HCT116 (cell line): ENCODE results near the gene CFB. TPM values are rescaled to one million over a fixed set of nuclear protein-coding genes. Genes with fewer than 3 reads are reported as not detected.

ENCODE experiments used
- ATAC-seq: fragments of 200-7000 bp; cut with Tn5 transposase; 2 replicates; pipeline ENCODE4 v1.9.1; 2020; ENCODE audit warnings: mild to moderate bottlenecking, moderate library complexity
- BruUV-seq: library from RNA; stranded (reverse); fragments of 400-500 nt; replicated peaks from 2 replicates; lab custom pipeline; 2021; lab: Mats Ljungman, UMichigan
- CTCF ChIA-PET: fragments of 300-600 bp; sonication (Branson Sonifier 250); formaldehyde crosslinking; loops from one replicate; lab custom pipeline; 2021; ENCODE audit warnings: antibody characterized with exemption; lab: Charles Lee
- POLR2A ChIA-PET: fragments of 300-600, 350-600 bp; sonication (Branson Sonifier 250); formaldehyde crosslinking; loops from one replicate; lab custom pipeline; 2021; ENCODE audit warnings: antibody characterized with exemption; lab: Charles Lee
- RAD21 ChIA-PET, 2 experiments: fragments of 300-600 bp; sonication (Branson Sonifier 250); formaldehyde crosslinking; loops; one replicate each; lab custom pipeline; 2023; ENCODE audit warnings: low total read pairs in 2 of 2; ENCODE audit not compliant: uncharacterized antibody in 2 of 2, unreplicated experiment in 2 of 2, low non-redundant PET in 1 of 2; lab: Charles Lee
- DNase-seq: peaks from one replicate; pipeline ENCODE4 v3.0.0-alpha.2; 2010; ENCODE audit warnings: low read depth, low spot score
- H2AFZ ChIP-seq: fragments of 200-600 bp; shearing (Covaris generic), sonication (generic); 2 replicates; pipeline ENCODE4 v1.6.1; 2017; ENCODE audit warnings: low read depth, mixed run types, mixed read lengths, antibody characterized with exemption, low read length; ENCODE audit not compliant: poor library complexity, severe bottlenecking
- H3K27ac ChIP-seq: 2 replicates; pipeline ENCODE4 v1.5.1; 2012; ENCODE audit warnings: low read depth, low read length
- H3K27me3 ChIP-seq: fragments of 200-600 bp; sonication (generic); 2 replicates; pipeline ENCODE4 v1.6.1; 2016; ENCODE audit warnings: mixed run types, low read length, mixed read lengths; ENCODE audit not compliant: insufficient read depth
- H3K36me3 ChIP-seq, 2 experiments: fragments of 200-500 bp in 1 of 2; fragments of 200-600 bp in 1 of 2; sonication (Bioruptor generic) in 1 of 2; sonication (generic) in 1 of 2; 2 replicates each; pipeline versions ENCODE4 v1.5.1 to v1.6.1; 2014 to 2016; ENCODE audit warnings: low read length in 2 of 2, inconsistent platforms in 1 of 2, mixed read lengths in 1 of 2, mixed run types in 1 of 2; ENCODE audit not compliant: insufficient read depth in 2 of 2, control insufficient read depth in 1 of 2
- H3K4me1 ChIP-seq, 2 experiments: fragments of 200-600 bp in 1 of 2; sonication (generic) in 1 of 2; 2 replicates each; pipeline versions ENCODE4 v1.5.1 to v1.6.1; 2012 to 2017; ENCODE audit warnings: low read length in 2 of 2, inconsistent platforms in 1 of 2, mild to moderate bottlenecking in 1 of 2, mixed read lengths in 1 of 2, mixed run types in 1 of 2, moderate library complexity in 1 of 2; ENCODE audit not compliant: insufficient read depth in 2 of 2, control insufficient read depth in 1 of 2
- H3K4me2 ChIP-seq: fragments of 200-600 bp; sonication (generic); 2 replicates; pipeline ENCODE4 v1.6.1; 2017; ENCODE audit warnings: mixed run types, low read length, mixed read lengths
- H3K4me3 ChIP-seq, 2 experiments: fragments of 200-600 bp in 1 of 2; sonication (generic) in 1 of 2; replicated peaks in 1 of 2; 2 replicates each; pipeline ENCODE4 v1.5.1; 2011 to 2016; ENCODE audit warnings: low read length in 2 of 2, control low read depth in 1 of 2, low read depth in 1 of 2, mild to moderate bottlenecking in 1 of 2, mixed read lengths in 1 of 2, mixed run types in 1 of 2
- H3K79me2 ChIP-seq: fragments of 200-600 bp; sonication (generic); 2 replicates; pipeline ENCODE4 v1.6.1; 2017; ENCODE audit warnings: mild to moderate bottlenecking, mixed run types, low read length, moderate library complexity, mixed read lengths; ENCODE audit not compliant: insufficient read depth
- H3K9ac ChIP-seq: fragments of 200-600 bp; sonication (generic); 2 replicates; pipeline ENCODE4 v1.6.1; 2016; ENCODE audit warnings: low read length, mixed read lengths
- H3K9me2 ChIP-seq: fragments of 200-600 bp; sonication (generic), shearing (Covaris generic); 2 replicates; pipeline ENCODE4 v1.6.1; 2017; ENCODE audit warnings: mixed run types, mild to moderate bottlenecking, moderate library complexity; ENCODE audit not compliant: insufficient read depth
- H3K9me3 ChIP-seq, 2 experiments: fragments of 200-500 bp in 1 of 2; fragments of 200-600 bp in 1 of 2; sonication (Bioruptor generic) in 1 of 2; sonication (generic) in 1 of 2; 2 replicates each; pipeline ENCODE4 v1.6.1; 2014 to 2017; ENCODE audit warnings: low read length in 2 of 2, mixed read lengths in 2 of 2, inconsistent platforms in 1 of 2, low read depth in 1 of 2, mild to moderate bottlenecking in 1 of 2, mixed run types in 1 of 2, moderate library complexity in 1 of 2; ENCODE audit not compliant: control insufficient read depth in 1 of 2, insufficient read depth in 1 of 2
- H4K20me1 ChIP-seq: fragments of 200-600 bp; sonication (generic), shearing (Covaris generic); 2 replicates; pipeline ENCODE4 v1.6.1; 2017; ENCODE audit warnings: mixed run types, mild to moderate bottlenecking, moderate library complexity; ENCODE audit not compliant: insufficient read depth
- ATF3 ChIP-seq: IDR thresholded peaks from 2 replicates; pipeline ENCODE4 v1.6.1; 2012
- CBX3 ChIP-seq: IDR thresholded peaks from 2 replicates; pipeline ENCODE4 v1.6.1; 2012; ENCODE audit warnings: low read depth
- CEBPB ChIP-seq: IDR thresholded peaks from 2 replicates; pipeline ENCODE4 v1.6.1; 2012; ENCODE audit warnings: low read depth
- CTCF ChIP-seq, 3 experiments: fragments of 200-600 bp in 1 of 3; sonication (generic) in 1 of 3; IDR thresholded peaks in 2 of 3; conservative IDR thresholded peaks in 1 of 3; 2 replicates each; pipeline ENCODE4 v1.5.1; 2012 to 2017; ENCODE audit warnings: low read depth in 2 of 3, low read length in 2 of 3, antibody characterized with exemption in 1 of 3, borderline replicate concordance in 1 of 3, control low read depth in 1 of 3, mild to moderate bottlenecking in 1 of 3, mixed read lengths in 1 of 3, mixed run types in 1 of 3, moderate library complexity in 1 of 3; ENCODE audit not compliant: insufficient read depth in 1 of 3
- ELF1 ChIP-seq: IDR thresholded peaks from 2 replicates; pipeline ENCODE4 v1.6.1; 2012; ENCODE audit warnings: low read depth, borderline replicate concordance
- EZH2 ChIP-seq: fragments of 200-600 bp; sonication (generic); IDR thresholded peaks from 2 replicates; pipeline ENCODE4 v1.6.1; 2017; ENCODE audit warnings: antibody characterized with exemption, mixed run types
- JUND ChIP-seq: IDR thresholded peaks from 2 replicates; pipeline ENCODE4 v1.6.1; 2012
- POLR2A ChIP-seq: IDR thresholded peaks from 2 replicates; pipeline ENCODE4 v1.7.0; 2011; ENCODE audit warnings: borderline replicate concordance; ENCODE audit not compliant: insufficient read depth, insufficient read length; ENCODE audit errors: extremely low read depth
- POLR2AphosphoS5 ChIP-seq: IDR thresholded peaks from 2 replicates; pipeline ENCODE4 v1.6.1; 2011; ENCODE audit warnings: mild to moderate bottlenecking, low read depth, low read length, moderate library complexity
- RAD21 ChIP-seq: IDR thresholded peaks from 2 replicates; pipeline ENCODE4 v1.6.1; 2012; ENCODE audit warnings: low read depth, mild to moderate bottlenecking
- REST ChIP-seq: IDR thresholded peaks from 2 replicates; pipeline ENCODE4 v1.6.1; 2012; ENCODE audit warnings: low read depth
- SIN3A ChIP-seq: IDR thresholded peaks from 2 replicates; pipeline ENCODE4 v1.6.1; 2012; ENCODE audit warnings: low read depth
- SP1 ChIP-seq: IDR thresholded peaks from 2 replicates; pipeline ENCODE4 v1.6.1; 2012; ENCODE audit warnings: low read depth
- SRF ChIP-seq: IDR thresholded peaks from 2 replicates; pipeline ENCODE4 v1.6.1; 2012; ENCODE audit warnings: low read depth
- TCF7L2 ChIP-seq: IDR thresholded peaks from 2 replicates; pipeline ENCODE4 v1.7.0; 2011; ENCODE audit warnings: borderline replicate concordance, inconsistent platforms; ENCODE audit not compliant: insufficient read depth, insufficient read length; ENCODE audit errors: extremely low read depth
- YY1 ChIP-seq: IDR thresholded peaks from 2 replicates; pipeline ENCODE4 v1.6.1; 2011; ENCODE audit warnings: low read length, low read depth, moderate library complexity, mild to moderate bottlenecking; ENCODE audit not compliant: insufficient replicate concordance; ENCODE audit errors: extremely low read depth
- ZBTB33 ChIP-seq: IDR thresholded peaks from 2 replicates; pipeline ENCODE4 v1.6.1; 2011; ENCODE audit warnings: mild to moderate bottlenecking, low read length, moderate library complexity; ENCODE audit not compliant: insufficient replicate concordance; ENCODE audit errors: extremely low read depth
- intact Hi-C: fragments of 100-400 bp; cut with micrococcal nuclease; formaldehyde crosslinking; loops from 2 replicates; pipeline ENCODE4 v1.10.0; 2022
- total RNA-seq: library from RNA; stranded (reverse); gene quantifications from one replicate; pipeline ENCODE4 v1.2.1, GENCODE V29; 2021; ENCODE audit not compliant: unreplicated experiment

CFB gene
- total RNA-seq, 1 experiment from 2014 or later: 1.5 TPM

GRCh38 chr6:31940256-31940664, 5.6 kb upstream of the CFB start:
- Histone ChIP-seq H2AFZ (no peak overlapping the region), H3K4me3 (no peak overlapping the region), H3K9me3 (no peaks in the 10 kb centered on the region), H3K27ac (no peak overlapping the region)
- RAD21 ChIA-PET: no interaction called here
- TF ChIP-seq REST: no peak
- no peak for TF ChIP-seq SP1
- no peak for TF ChIP-seq RAD21
- no peak for TF ChIP-seq JUND
- no peak for TF ChIP-seq ELF1
- TF ChIP-seq YY1: no peak
- no peak for TF ChIP-seq SRF
- no peak for TF ChIP-seq TCF7L2
- TF ChIP-seq EZH2: no peak
- no peak for TF ChIP-seq ATF3
- no peak for TF ChIP-seq CEBPB
- no peak for TF ChIP-seq SIN3A
- no peak for TF ChIP-seq POLR2AphosphoS5
- TF ChIP-seq CTCF (IDR thresholded peaks at IDR 0.05 in 2 of 3, conservative IDR thresholded peaks at IDR 0.05 in 1 of 3; ENCODE audit: borderline replicate concordance in 1 of 3, insufficient read depth in 1 of 3, low read depth in 2 of 3, low read length in 2 of 3): no peak
- TF ChIP-seq ZBTB33: no peak
- no peak for TF ChIP-seq POLR2A
- no peak for TF ChIP-seq CBX3
- TF ChIP-seq, all 23 proteins: peak for 0
- CTCF ChIA-PET: interaction anchor here (1.1 kb wide), 1 partner anchor 12 kb away, joined by 11 read pairs; no protein-coding TSS in a partner anchor
- H3K79me2 ChIP-seq: no peaks in the 10 kb centered on the region
- H3K36me3 ChIP-seq: no peaks in the 10 kb centered on the region
- no peak overlapping the region for H3K9ac ChIP-seq
- H3K4me1 ChIP-seq: peaks cover 9 to 34% of the 10 kb centered on the region in 2 experiments; a peak in 3 of 4 replicates
- no TSS peak for BruUV-seq
- H3K4me2 ChIP-seq: peak overlapping the region; percentile 17; the same call in 1 of the 2 replicates
- no peaks in the 10 kb centered on the region for H4K20me1 ChIP-seq
- ATAC-seq: no peak
- intact Hi-C loops: no loop called here
- H3K27me3 ChIP-seq: no peaks in the 10 kb centered on the region
- no peak for DNase-seq
- no peaks in the 10 kb centered on the region for H3K9me2 ChIP-seq
- POLR2A ChIA-PET: interaction anchor here (1.0 kb wide), 1 partner anchor 11 kb away, joined by 3 read pairs; no protein-coding TSS in a partner anchor
